ENCODE measurements around the gene TMEM168.

TMEM168 gene

DNA sequence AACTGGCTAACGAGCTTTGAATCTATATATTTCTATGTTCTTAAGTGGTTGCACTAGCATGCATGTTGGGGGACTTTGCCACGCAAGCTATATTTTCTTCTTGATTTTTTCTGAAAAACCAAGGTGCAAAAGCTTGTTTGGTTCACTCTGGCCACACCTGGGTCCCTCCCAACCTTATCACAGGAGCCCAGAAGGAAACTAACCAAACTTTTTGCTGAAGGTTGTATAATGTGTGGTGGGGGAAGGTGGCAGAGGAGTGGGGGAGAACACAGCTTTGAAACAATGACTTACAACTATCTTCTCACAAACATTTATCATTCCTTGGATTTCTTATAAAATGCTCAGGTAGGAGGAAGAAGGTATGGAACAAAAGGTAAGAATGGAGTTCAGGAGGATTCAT, 75.3 kb downstream of the TMEM168 start:
- DNase-seq, result no peak

All from activated naive CD4-positive, alpha-beta T cell (primary cell).